Caco-2 (cell line): ENCODE data around the gene OTUD4. TPM values are rescaled to one million over a fixed set of nuclear protein-coding genes. Genes with fewer than 3 reads are reported as not detected.
A peak's percentile ranks its signal among the peaks of the same experiment; 100 is the strongest.

Source experiments
- BruUV-seq: library from RNA; stranded (reverse); fragments of 400-500 nt; replicated peaks from 2 replicates; lab custom pipeline; 2021; lab: Mats Ljungman, UMichigan
- CTCF ChIA-PET: fragments of 300-600 bp; sonication (Branson Sonifier 250); formaldehyde crosslinking; loops from one replicate; lab custom pipeline; 2022; ENCODE audit warnings: antibody characterized with exemption; lab: Charles Lee
- POLR2A ChIA-PET: fragments of 300-600 bp; sonication (Branson Sonifier 250); formaldehyde crosslinking; loops from one replicate; lab custom pipeline; 2022; ENCODE audit warnings: antibody characterized with exemption; lab: Charles Lee
- DNase-seq, 2 experiments: peaks; one replicate each; pipeline versions ENCODE4 v3.0.0 to v3.0.0-alpha.2; 2020 to 2022
- H3K27me3 ChIP-seq: replicated peaks from 2 replicates; pipeline ENCODE4 v1.6.0; 2011; ENCODE audit warnings: low read length; ENCODE audit not compliant: control insufficient read depth, insufficient read depth
- H3K36me3 ChIP-seq: 2 replicates; pipeline ENCODE4 v1.5.1; 2011; ENCODE audit warnings: low read length; ENCODE audit not compliant: control insufficient read depth, insufficient read depth
- H3K4me1 ChIP-seq: fragments of 250-450 bp; sonication (Bioruptor Pico); 2 replicates; pipeline ENCODE4 v1.5.1; 2020; ENCODE audit warnings: mild to moderate bottlenecking
- H3K4me3 ChIP-seq: 2 replicates; pipeline ENCODE4 v1.5.1; 2011; ENCODE audit warnings: low read depth, mild to moderate bottlenecking, control low read depth, low read length
- H3K9me3 ChIP-seq: fragments of 250-450 bp; sonication (Bioruptor Pico); 2 replicates; pipeline ENCODE4 v1.5.1; 2020; ENCODE audit warnings: mild to moderate bottlenecking, moderate library complexity
- H3K27ac Mint-ChIP-seq: one replicate; pipeline ENCODE4 v1.8.0; 2022; ENCODE audit warnings: mixed read lengths; ENCODE audit not compliant: unreplicated experiment
- H3K27me3 Mint-ChIP-seq: one replicate; pipeline ENCODE4 v1.8.0; 2022; ENCODE audit warnings: mixed read lengths; ENCODE audit not compliant: insufficient read depth, unreplicated experiment
- H3K36me3 Mint-ChIP-seq: one replicate; pipeline ENCODE4 v1.8.0; 2022; ENCODE audit warnings: mild to moderate bottlenecking, mixed read lengths; ENCODE audit not compliant: insufficient read depth, unreplicated experiment
- H3K4me1 Mint-ChIP-seq: one replicate; pipeline ENCODE4 v1.8.0; 2022; ENCODE audit warnings: low read depth, mixed read lengths; ENCODE audit not compliant: unreplicated experiment
- H3K4me3 Mint-ChIP-seq: one replicate; pipeline ENCODE4 v1.8.0; 2022; ENCODE audit warnings: mild to moderate bottlenecking, moderate library complexity, mixed read lengths; ENCODE audit not compliant: unreplicated experiment
- H3K9me3 Mint-ChIP-seq: one replicate; pipeline ENCODE4 v1.8.0; 2022; ENCODE audit warnings: mixed read lengths; ENCODE audit not compliant: unreplicated experiment
- intact Hi-C: fragments of 100-400 bp; cut with micrococcal nuclease; formaldehyde crosslinking; loops from one replicate; pipeline ENCODE4 v1.10.0; 2022; ENCODE audit not compliant: unreplicated experiment
- total RNA-seq: library from RNA; stranded (reverse); gene quantifications from 2 replicates; pipeline ENCODE4 v1.2.3, GENCODE V29; 2022
- TF ChIP-seq, protein P1 (sequence below), 2 experiments: fragments of 200-600 bp in 1 of 2; IDR thresholded peaks; 1 replicate in 1 of 2; 2 replicates in 1 of 2; pipeline versions ENCODE4 v1.5.1 to v1.8.0; 2011 to 2022; ENCODE audit warnings: antibody characterized with exemption in 1 of 2, control low read depth in 1 of 2, inconsistent platforms in 1 of 2, low read depth in 1 of 2, low read length in 1 of 2, mild to moderate bottlenecking in 1 of 2, moderate library complexity in 1 of 2; ENCODE audit not compliant: insufficient read depth in 1 of 2, severe bottlenecking in 1 of 2, unreplicated experiment in 1 of 2

OTUD4 gene
- total RNA-seq, 1 experiment from 2014 or later = 34.5 TPM

DNA sequence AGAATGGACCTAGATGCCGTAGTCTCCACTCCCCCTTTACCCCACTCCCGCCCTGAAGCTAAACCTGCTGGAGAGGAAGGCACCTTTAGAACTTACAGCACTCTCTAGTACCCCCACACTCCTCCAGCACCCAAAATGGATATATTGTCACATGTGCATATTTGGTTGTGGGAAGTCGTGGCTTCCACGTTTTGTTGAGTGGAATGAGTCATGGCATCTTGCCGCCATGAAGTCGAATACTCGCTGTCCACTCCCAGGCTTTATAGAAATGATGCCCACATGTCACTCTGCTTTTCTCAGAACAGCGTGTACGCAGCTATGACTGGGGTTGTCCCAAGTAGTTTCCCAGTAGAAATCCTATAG, 81.7 kb downstream of the OTUD4 start:
- Mint-ChIP-seq H3K4me1 (no peaks in the 10 kb centered on the region), H3K4me3 (peak overlapping the region; percentile 93), H3K27me3 (no peaks in the 10 kb centered on the region), H3K27ac (peak overlapping the region; percentile 98), H3K9me3 (peaks cover 17% of the 10 kb centered on the region), H3K36me3 (peaks cover 29% of the 10 kb centered on the region)
- no TSS peak for BruUV-seq
- ChIA-PET CTCF (interaction anchor here (0.6 kb wide), 1 partner anchor 293 kb away, joined by 3 read pairs; no protein-coding TSS in a partner anchor), POLR2A (interaction anchor here (0.6 to 1.5 kb wide), 2 partner anchors 15 to 930 kb away, joined by 4 to 5 read pairs; no protein-coding TSS in a partner anchor)
- TF ChIP-seq, protein P1, sequence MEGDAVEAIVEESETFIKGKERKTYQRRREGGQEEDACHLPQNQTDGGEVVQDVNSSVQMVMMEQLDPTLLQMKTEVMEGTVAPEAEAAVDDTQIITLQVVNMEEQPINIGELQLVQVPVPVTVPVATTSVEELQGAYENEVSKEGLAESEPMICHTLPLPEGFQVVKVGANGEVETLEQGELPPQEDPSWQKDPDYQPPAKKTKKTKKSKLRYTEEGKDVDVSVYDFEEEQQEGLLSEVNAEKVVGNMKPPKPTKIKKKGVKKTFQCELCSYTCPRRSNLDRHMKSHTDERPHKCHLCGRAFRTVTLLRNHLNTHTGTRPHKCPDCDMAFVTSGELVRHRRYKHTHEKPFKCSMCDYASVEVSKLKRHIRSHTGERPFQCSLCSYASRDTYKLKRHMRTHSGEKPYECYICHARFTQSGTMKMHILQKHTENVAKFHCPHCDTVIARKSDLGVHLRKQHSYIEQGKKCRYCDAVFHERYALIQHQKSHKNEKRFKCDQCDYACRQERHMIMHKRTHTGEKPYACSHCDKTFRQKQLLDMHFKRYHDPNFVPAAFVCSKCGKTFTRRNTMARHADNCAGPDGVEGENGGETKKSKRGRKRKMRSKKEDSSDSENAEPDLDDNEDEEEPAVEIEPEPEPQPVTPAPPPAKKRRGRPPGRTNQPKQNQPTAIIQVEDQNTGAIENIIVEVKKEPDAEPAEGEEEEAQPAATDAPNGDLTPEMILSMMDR (IDR thresholded peaks at IDR 0.05; ENCODE audit: insufficient read depth in 1 of 2, low read depth in 1 of 2, low read length in 1 of 2, severe bottlenecking in 1 of 2, unreplicated experiment in 1 of 2) = no peak
- H3K27me3 ChIP-seq = no peaks in the 10 kb centered on the region
- DNase-seq = no peak
- H3K4me1 ChIP-seq = no peaks in the 10 kb centered on the region
- no peaks in the 10 kb centered on the region for H3K9me3 ChIP-seq
- intact Hi-C loops = loop anchor here (1.0 to 5.0 kb wide), 2 partner anchors 519 to 920 kb away; partner anchors contain the start of gene MMAA
- H3K36me3 ChIP-seq = no peaks in the 10 kb centered on the region; the same call in 1 of the 2 replicates
- peak overlapping the region; percentile 87 for H3K4me3 ChIP-seq

DNA sequence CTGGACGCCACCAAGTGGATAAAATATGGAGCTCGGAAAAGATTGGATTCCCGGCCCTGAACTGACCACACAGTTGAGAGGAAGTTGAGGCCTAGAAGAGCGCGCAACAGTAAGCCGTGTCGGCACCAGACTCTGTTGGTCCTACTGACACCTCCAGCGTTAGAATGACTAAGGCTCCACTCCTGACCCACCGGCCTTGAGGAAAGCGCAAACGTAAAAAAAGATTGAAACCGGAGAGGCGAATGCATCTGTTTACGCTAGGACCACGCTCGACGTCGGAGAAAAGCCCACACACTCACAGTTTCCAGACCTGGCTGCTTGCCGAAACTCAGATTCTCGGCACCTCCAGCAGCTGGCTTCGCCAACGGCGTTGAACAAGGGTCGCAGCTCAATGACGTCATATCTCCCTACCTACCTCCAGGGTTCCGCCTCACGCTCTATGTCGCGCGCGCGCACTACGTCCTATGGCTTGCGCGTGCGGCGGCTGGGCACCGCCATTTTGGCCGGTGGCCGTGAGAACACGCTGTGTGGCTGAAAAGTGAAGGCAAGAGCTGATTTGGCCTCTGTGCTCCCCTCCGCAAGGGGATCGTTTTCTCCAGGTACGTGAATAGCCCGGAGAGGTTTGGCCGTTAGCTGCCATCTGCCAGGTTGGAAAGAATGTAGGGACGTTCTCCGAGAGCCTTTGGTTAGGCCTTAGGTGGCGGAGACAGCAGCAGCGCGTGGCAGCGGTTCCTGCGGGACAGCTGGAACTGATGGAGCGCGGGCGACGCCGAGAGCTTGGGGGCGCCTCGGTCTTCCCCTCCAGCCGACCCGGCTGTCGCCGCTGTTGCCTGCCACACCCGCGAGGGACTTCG, 82.3 kb downstream of the OTUD4 start, which contains the start of the genes ABCE1 and ANAPC10:
ABCE1 (plus strand) TSS at position 491 of the 854 bp plus-strand sequence. CDS start 6,102 bp downstream, outside the sequence.
ANAPC10 (minus strand) TSS at position 376 of the 854 bp plus-strand sequence. CDS start 2,097 bp downstream, outside the sequence.
- Histone ChIP-seq H3K27me3 (no peaks in the 10 kb centered on the region), H3K4me3 (peak within 1 kb of the TSS; percentile 87), H3K4me1 (no peaks in the 10 kb centered on the region), H3K9me3 (no peaks in the 10 kb centered on the region), H3K36me3 (no peaks in the 10 kb centered on the region; the same call in 1 of the 2 replicates)
- Mint-ChIP-seq H3K4me3 (peak within 1 kb of the TSS; percentile 93), H3K36me3 (peaks cover 35% of the 10 kb centered on the region), H3K4me1 (no peaks in the 10 kb centered on the region), H3K27me3 (no peaks in the 10 kb centered on the region), H3K9me3 (peaks cover 23% of the 10 kb centered on the region), H3K27ac (peak within 1 kb of the TSS; percentile 98)
- DNase-seq = peak; percentile 94 to 95
- no TSS peak for BruUV-seq
- intact Hi-C loops = loop anchor here (1.0 to 5.0 kb wide), 3 partner anchors 519 to 924 kb away; partner anchors contain the start of gene MMAA
- TF ChIP-seq, protein P1 (IDR thresholded peaks at IDR 0.05; ENCODE audit: insufficient read depth in 1 of 2, low read depth in 1 of 2, low read length in 1 of 2, severe bottlenecking in 1 of 2, unreplicated experiment in 1 of 2) = no peak
- ChIA-PET CTCF (interaction anchor here (0.6 kb wide), 2 partner anchors 56 to 292 kb away, joined by 3 to 4 read pairs; no protein-coding TSS in a partner anchor), POLR2A (interaction anchor here (0.6 to 1.5 kb wide), 6 partner anchors 11 to 929 kb away, joined by 3 to 5 read pairs (median 4); no protein-coding TSS in a partner anchor)

DNA sequence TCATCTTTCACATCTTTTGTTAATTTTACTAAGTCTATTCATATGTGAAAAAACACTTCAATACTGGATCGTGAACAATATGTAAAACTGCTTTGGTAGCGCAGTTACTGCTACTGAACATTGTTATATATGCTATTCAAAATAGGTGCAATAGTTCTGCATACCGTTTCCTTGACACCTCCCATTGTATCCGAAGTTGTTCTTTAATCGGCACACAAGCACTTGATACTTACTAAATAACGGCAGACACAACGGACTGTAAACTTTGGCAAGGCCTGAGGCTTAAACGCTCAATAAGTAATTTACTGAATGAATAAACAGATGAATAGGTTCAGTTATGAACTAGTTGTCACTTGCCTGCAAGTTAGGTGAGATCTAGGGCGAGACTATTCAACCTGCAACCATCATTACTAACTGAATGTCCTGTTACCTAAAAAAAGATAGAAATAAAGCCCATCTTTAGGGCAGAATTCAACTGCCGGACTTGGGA, 83.0 kb downstream of the OTUD4 start:
- Mint-ChIP-seq H3K27me3 (no peaks in the 10 kb centered on the region), H3K36me3 (peaks cover 42% of the 10 kb centered on the region), H3K27ac (peak overlapping the region; percentile 98), H3K9me3 (peaks cover 26% of the 10 kb centered on the region), H3K4me1 (no peaks in the 10 kb centered on the region), H3K4me3 (peak overlapping the region; percentile 93)
- Histone ChIP-seq H3K36me3 (peaks cover 3% of the 10 kb centered on the region), H3K9me3 (no peaks in the 10 kb centered on the region), H3K4me1 (no peaks in the 10 kb centered on the region), H3K4me3 (peak overlapping the region; percentile 87), H3K27me3 (no peaks in the 10 kb centered on the region)
- DNase-seq = no peak
- POLR2A ChIA-PET = interaction anchor here (0.6 to 1.5 kb wide), 5 partner anchors 12 to 334 kb away, joined by 3 to 5 read pairs (median 5); no protein-coding TSS in a partner anchor
- intact Hi-C loops = loop anchor here (1.0 to 5.0 kb wide), 2 partner anchors 520 to 923 kb away; partner anchors contain the start of gene MMAA
- TSS peak; percentile 69 for BruUV-seq
- CTCF ChIA-PET = no interaction called here
- TF ChIP-seq, protein P1 (IDR thresholded peaks at IDR 0.05; ENCODE audit: insufficient read depth in 1 of 2, low read depth in 1 of 2, low read length in 1 of 2, severe bottlenecking in 1 of 2, unreplicated experiment in 1 of 2) = no peak
